HepG2 (cell line): ENCODE measurements around the gene RNASE11. TPM values are rescaled to one million over a fixed set of nuclear protein-coding genes. Genes with fewer than 3 reads are reported as not detected.
A peak's percentile ranks its signal among the peaks of the same experiment; 100 is the strongest.

Source experiments
- CERS6 ChIP-seq: sonication (generic); formaldehyde crosslinking; IDR thresholded peaks from 2 replicates; pipeline ENCODE4 v1.5.0; 2020; ENCODE audit warnings: missing genetic modification reagents
- CSRNP1 ChIP-seq: sonication (generic); formaldehyde crosslinking; IDR thresholded peaks from 2 replicates; pipeline ENCODE4 v1.8.1; 2023; ENCODE audit warnings: mild to moderate bottlenecking, missing genetic modification reagents
- EED ChIP-seq: sonication (generic); formaldehyde crosslinking; IDR thresholded peaks from 2 replicates; pipeline ENCODE4 v1.5.0; 2020; ENCODE audit warnings: mild to moderate bottlenecking, missing genetic modification reagents
- KLF9 ChIP-seq: IDR thresholded peaks from 2 replicates; pipeline ENCODE4 v1.6.1; 2016; ENCODE audit warnings: low read depth
- MED8 ChIP-seq: sonication (generic); formaldehyde crosslinking; IDR thresholded peaks from 2 replicates; pipeline ENCODE4 v1.8.1; 2023; ENCODE audit warnings: mild to moderate bottlenecking, missing genetic modification reagents; ENCODE audit not compliant: insufficient replicate concordance
- NCOA1 ChIP-seq: sonication (generic); formaldehyde crosslinking; IDR thresholded peaks from 2 replicates; pipeline ENCODE4 v1.9.0; 2021; ENCODE audit warnings: missing genetic modification reagents
- NFIC ChIP-seq: IDR thresholded peaks from 2 replicates; pipeline ENCODE4 v1.6.1; 2012; ENCODE audit warnings: mild to moderate bottlenecking, low read length, inconsistent platforms
- PBX2 ChIP-seq: IDR thresholded peaks from 2 replicates; pipeline ENCODE4 v1.6.1; 2016; ENCODE audit warnings: control low read depth
- RFX1 ChIP-seq: fragments of 450-650 bp; IDR thresholded peaks from 2 replicates; pipeline ENCODE4 v1.6.1; 2017
- TMF1 ChIP-seq: sonication (generic); formaldehyde crosslinking; IDR thresholded peaks from 2 replicates; pipeline ENCODE4 v1.8.1; 2022; ENCODE audit warnings: low read depth, missing genetic modification reagents
- TSC22D2 ChIP-seq: sonication (generic); formaldehyde crosslinking; IDR thresholded peaks from 2 replicates; pipeline ENCODE4 v1.5.1; 2020; ENCODE audit warnings: missing genetic modification reagents, mild to moderate bottlenecking, borderline replicate concordance
- ZBTB14 ChIP-seq: sonication (generic); formaldehyde crosslinking; IDR thresholded peaks from 2 replicates; pipeline ENCODE4 v1.4.0; 2020; ENCODE audit warnings: missing genetic modification reagents
- ZFAT ChIP-seq: sonication (generic); formaldehyde crosslinking; conservative IDR thresholded peaks from 2 replicates; pipeline ENCODE4 v1.8.1; 2023; ENCODE audit warnings: missing genetic modification reagents, inconsistent platforms
- ZFP62 ChIP-seq: sonication (generic); formaldehyde crosslinking; IDR thresholded peaks from 2 replicates; pipeline ENCODE4 v1.4.0; 2020; ENCODE audit warnings: missing genetic modification reagents
- ZFP91 ChIP-seq: sonication (generic); formaldehyde crosslinking; IDR thresholded peaks from 2 replicates; pipeline ENCODE4 v1.9.0; 2022; ENCODE audit warnings: missing genetic modification reagents, mild to moderate bottlenecking, borderline replicate concordance
- ZNF142 ChIP-seq: sonication (generic); formaldehyde crosslinking; IDR thresholded peaks from 2 replicates; pipeline ENCODE4 v1.4.0; 2020; ENCODE audit warnings: missing genetic modification reagents
- polyA plus RNA-seq, 8 experiments: library from polyadenylated mRNA; depleted of rRNA in 3 of 8; stranded (reverse) in 7 of 8; unstranded in 1 of 8; fragments of >200 nt; fragmentation: Illumina TruSeq in 4 of 8; extraction: Trizol in 4 of 8; gene quantifications; 2 replicates each; pipeline versions ENCODE4 v1.2.1 to v1.2.3, GENCODE V29; 2011 to 2016; ENCODE audit warnings: low read depth in 4 of 8, missing spikeins in 1 of 8, mixed read lengths in 1 of 8; ENCODE audit not compliant: insufficient read depth in 1 of 8
- total RNA-seq, 5 experiments: library from RNA; depleted of rRNA; stranded (reverse); fragments of >200 nt; fragmentation: Illumina TruSeq; extraction: Trizol; gene quantifications; 2 replicates each; pipeline ENCODE4 v1.2.3, GENCODE V29; 2016; ENCODE audit warnings: low read depth in 1 of 5

The RNASE11 gene
- total and polyA plus RNA-seq, 2 of the 13 experiments (the other 11 are each of a cell fraction or from before 2014, with no cell fraction given): not detected

- TF ChIP-seq ZFAT (CRISPR knock-in tag): no peak
- no peak for TF ChIP-seq ZFP62 (CRISPR knock-in tag)
- TF ChIP-seq NCOA1 (CRISPR knock-in tag): no peak
- TF ChIP-seq EED: no peak
- TF ChIP-seq KLF9 (CRISPR knock-in tag): no peak
- TF ChIP-seq ZFP91 (CRISPR knock-in tag): peak; percentile 62
- TF ChIP-seq NFIC: no peak
- TF ChIP-seq RFX1: no peak
- no peak for TF ChIP-seq ZBTB14 (CRISPR knock-in tag)
- no peak for TF ChIP-seq TSC22D2 (CRISPR knock-in tag)
- peak; percentile 61; the same call in 1 of the 2 replicates for TF ChIP-seq ZNF142
- no peak for TF ChIP-seq CERS6
- TF ChIP-seq TMF1 (CRISPR knock-in tag): no peak
- no peak for TF ChIP-seq CSRNP1 (CRISPR knock-in tag)
- TF ChIP-seq PBX2 (CRISPR knock-in tag): no peak
- no peak for TF ChIP-seq MED8 (CRISPR knock-in tag)
Observed at GRCh38 chr14:20606190-20606901, 18.5 kb upstream of the RNASE11 start (continued).
